HG02885 (cell line): Measurements from ENCODE around the gene ORC5.

Experiments
- ATAC-seq: cut with Tn5 transposase; IDR thresholded peaks from one replicate; pipeline ENCODE4 v1.9.1; 2021; ENCODE audit warnings: mild to moderate bottlenecking; ENCODE audit not compliant: unreplicated experiment, poor library complexity

Gene ORC5

GRCh38 chr7:104133238-104133637 lies 74.6 kb downstream of the ORC5 start:
- ATAC-seq, result no peak

GRCh38 chr7:104130726-104131125 lies 77.1 kb downstream of the ORC5 start:
- ATAC-seq, result no peak

- no peak for ATAC-seq
These were observed 80.6 kb downstream of the ORC5 start for GRCh38 chr7:104127204-104127603.

- no peak for ATAC-seq
These were observed 81.4 kb downstream of the ORC5 start for GRCh38 chr7:104126411-104126841.

GRCh38 chr7:104124893-104125477 lies 82.8 kb downstream of the ORC5 start:
- ATAC-seq, result no peak

- ATAC-seq, result no peak
These were observed 83.3 kb downstream of the ORC5 start for GRCh38 chr7:104124469-104124868.

- no peak for ATAC-seq
These were observed 84.0 kb downstream of the ORC5 start for GRCh38 chr7:104123786-104124185.

- ATAC-seq, result no peak
These were observed 94.0 kb downstream of the ORC5 start for GRCh38 chr7:104113788-104114187.

- no peak for ATAC-seq
These were observed 95.2 kb downstream of the ORC5 start for GRCh38 chr7:104112623-104113022.

GRCh38 chr7:104111271-104111670 lies 96.5 kb downstream of the ORC5 start:
- ATAC-seq, result no peak

- no peak for ATAC-seq
These were observed 101.5 kb downstream of the ORC5 start for GRCh38 chr7:104106108-104106905.

GRCh38 chr7:104098890-104099289 lies 108.9 kb downstream of the ORC5 start:
- no peak for ATAC-seq

GRCh38 chr7:104096683-104097082 lies 111.1 kb downstream of the ORC5 start:
- no peak for ATAC-seq

GRCh38 chr7:104093127-104093526 lies 114.7 kb downstream of the ORC5 start:
- no peak for ATAC-seq

GRCh38 chr7:104091242-104091641 lies 116.6 kb downstream of the ORC5 start:
- no peak for ATAC-seq

GRCh38 chr7:104089612-104090011 lies 118.2 kb downstream of the ORC5 start:
- no peak for ATAC-seq

GRCh38 chr7:104089061-104089460 lies 118.8 kb downstream of the ORC5 start:
- no peak for ATAC-seq
